Heart left ventricle (tissue), 13 donors: ENCODE measurements around the gene XXYLT1.

Source experiments
- POLR2A ChIP-seq, 2 donors: fragments of 450-650 bp; IDR thresholded peaks; one replicate each; pipeline ENCODE4 v1.6.1; 2017; ENCODE audit warnings: antibody characterized with exemption in 2 of 2, mild to moderate bottlenecking in 2 of 2, moderate library complexity in 2 of 2
- TF ChIP-seq, protein P1 (sequence below), 12 donors: fragments of 200-600 bp; sonication (generic) in 4 of 12; IDR thresholded peaks; one replicate each; pipeline versions ENCODE4 v1.5.0 to v1.8.0; 2018 to 2022; ENCODE audit warnings: antibody characterized with exemption in 12 of 12, mild to moderate bottlenecking in 5 of 12
- donor health status: ischemic (EF 13 %, LVEDD 7.1; RV severe dilation, severe dysfunction).
- donor health status: DM: no; HTN: yes; CAD: no.
- donor health status: DM: no; HTN: no; CAD: no.
- donor health status: ischemic (EF 25% LVEDD 6.9; RV normal size, moderate dysfunction).
- donor health status: ischemic (EF 25% LVEDD 5.7; RV mildly dilated, moderate dysfunction).
- donor health status: ischemic (EF 35%, LVEDD 5.7; RV mildly dilated, moderate dysfunction).
- donor health status: nonischemic (EF 11% LVEDD 7.7; RV severe dilation, severe dysfunction).
- donor health status: DM: yes; HTN: yes; CAD: no.
- donor health status: PGD.
- donor health status: ischemic (EF 29% LVEDD 5.4; RV normal size, mild dysfunction).
- donor health status: nonischemic (EF 23%, LVEDD 6.1; RV moderate dilation, normal function).

GRCh38 chr3:195254454-195255175 is 16.3 kb downstream of the XXYLT1 start:
- TF ChIP-seq, protein P1, sequence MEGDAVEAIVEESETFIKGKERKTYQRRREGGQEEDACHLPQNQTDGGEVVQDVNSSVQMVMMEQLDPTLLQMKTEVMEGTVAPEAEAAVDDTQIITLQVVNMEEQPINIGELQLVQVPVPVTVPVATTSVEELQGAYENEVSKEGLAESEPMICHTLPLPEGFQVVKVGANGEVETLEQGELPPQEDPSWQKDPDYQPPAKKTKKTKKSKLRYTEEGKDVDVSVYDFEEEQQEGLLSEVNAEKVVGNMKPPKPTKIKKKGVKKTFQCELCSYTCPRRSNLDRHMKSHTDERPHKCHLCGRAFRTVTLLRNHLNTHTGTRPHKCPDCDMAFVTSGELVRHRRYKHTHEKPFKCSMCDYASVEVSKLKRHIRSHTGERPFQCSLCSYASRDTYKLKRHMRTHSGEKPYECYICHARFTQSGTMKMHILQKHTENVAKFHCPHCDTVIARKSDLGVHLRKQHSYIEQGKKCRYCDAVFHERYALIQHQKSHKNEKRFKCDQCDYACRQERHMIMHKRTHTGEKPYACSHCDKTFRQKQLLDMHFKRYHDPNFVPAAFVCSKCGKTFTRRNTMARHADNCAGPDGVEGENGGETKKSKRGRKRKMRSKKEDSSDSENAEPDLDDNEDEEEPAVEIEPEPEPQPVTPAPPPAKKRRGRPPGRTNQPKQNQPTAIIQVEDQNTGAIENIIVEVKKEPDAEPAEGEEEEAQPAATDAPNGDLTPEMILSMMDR (IDR thresholded peaks at IDR 0.05), result no peak
- TF ChIP-seq POLR2A (IDR thresholded peaks at IDR 0.05), result no peak
